ENCODE measurements around the gene DCLK2.

DCLK2 gene

GRCh38 chr4:150082241-150082640, 4.0 kb downstream of the DCLK2 start:
- no peaks in the 10 kb centered on the region for H3K9me2 ChIP-seq (ENCODE audit: low read depth, low read length)

DNA sequence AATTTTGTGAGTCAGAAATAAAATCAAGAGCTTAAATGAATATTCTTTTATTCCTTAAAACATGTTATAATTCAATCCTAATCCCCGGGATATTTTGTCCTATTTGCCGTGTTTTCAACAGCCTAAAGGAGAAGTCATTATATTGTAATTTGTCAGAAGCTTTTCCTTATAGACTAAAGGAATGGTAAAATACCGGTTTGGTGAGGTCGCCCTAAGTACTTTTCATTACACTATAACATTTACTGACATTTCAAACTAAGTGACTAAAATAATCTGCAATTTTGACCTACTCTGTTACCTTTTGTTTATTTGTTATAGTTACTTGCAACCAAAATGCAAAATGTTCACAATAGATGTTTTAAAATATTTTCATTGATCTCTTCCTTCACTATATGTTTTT, 8.8 kb downstream of the DCLK2 start:
- Histone ChIP-seq H3K9me3 (ENCODE audit: low read length) (no peaks in the 10 kb centered on the region), H3K9ac (ENCODE audit: low read length) (no peak overlapping the region), H3K36me3 (ENCODE audit: insufficient read depth, low read length) (no peaks in the 10 kb centered on the region), H3K4me1 (ENCODE audit: insufficient read depth, low read length, severe bottlenecking) (no peaks in the 10 kb centered on the region), H3K4me3 (ENCODE audit: low read depth, low read length, poor library complexity, severe bottlenecking) (no peak overlapping the region), H3K27me3 (ENCODE audit: insufficient read depth, low read length) (no peaks in the 10 kb centered on the region), H3K9me2 (ENCODE audit: low read depth, low read length) (no peaks in the 10 kb centered on the region), H4K20me1 (ENCODE audit: insufficient read depth, low read length) (no peaks in the 10 kb centered on the region), H2AFZ (ENCODE audit: low read length) (no peak overlapping the region), H3K4me2 (ENCODE audit: low read length) (no peak overlapping the region), H3K79me2 (ENCODE audit: insufficient read depth, low read length) (no peaks in the 10 kb centered on the region), H3K27ac (ENCODE audit: low read depth, low read length, poor library complexity, severe bottlenecking) (no peak overlapping the region), H3F3A (ENCODE audit: insufficient read depth, low read length) (no peaks in the 10 kb centered on the region)
- TF ChIP-seq EZH2 (IDR thresholded peaks at IDR 0.05; ENCODE audit: borderline replicate concordance, low read length): no peak

More at GRCh38 chr4:150082241-150082640, 4.0 kb downstream of the DCLK2 start:
- Histone ChIP-seq H3K36me3 (ENCODE audit: insufficient read depth, low read length) (no peaks in the 10 kb centered on the region), H3K9me3 (ENCODE audit: low read length) (no peaks in the 10 kb centered on the region), H3F3A (ENCODE audit: insufficient read depth, low read length) (no peaks in the 10 kb centered on the region), H3K27ac (ENCODE audit: low read depth, low read length, poor library complexity, severe bottlenecking) (no peak overlapping the region), H3K9ac (ENCODE audit: low read length) (no peak overlapping the region), H3K4me1 (ENCODE audit: insufficient read depth, low read length, severe bottlenecking) (no peaks in the 10 kb centered on the region), H4K20me1 (ENCODE audit: insufficient read depth, low read length) (no peaks in the 10 kb centered on the region), H3K4me3 (ENCODE audit: low read depth, low read length, poor library complexity, severe bottlenecking) (no peak overlapping the region), H3K4me2 (ENCODE audit: low read length) (no peak overlapping the region), H2AFZ (ENCODE audit: low read length) (no peak overlapping the region), H3K79me2 (ENCODE audit: insufficient read depth, low read length) (no peaks in the 10 kb centered on the region), H3K27me3 (ENCODE audit: insufficient read depth, low read length) (no peaks in the 10 kb centered on the region)
- TF ChIP-seq, protein P1, sequence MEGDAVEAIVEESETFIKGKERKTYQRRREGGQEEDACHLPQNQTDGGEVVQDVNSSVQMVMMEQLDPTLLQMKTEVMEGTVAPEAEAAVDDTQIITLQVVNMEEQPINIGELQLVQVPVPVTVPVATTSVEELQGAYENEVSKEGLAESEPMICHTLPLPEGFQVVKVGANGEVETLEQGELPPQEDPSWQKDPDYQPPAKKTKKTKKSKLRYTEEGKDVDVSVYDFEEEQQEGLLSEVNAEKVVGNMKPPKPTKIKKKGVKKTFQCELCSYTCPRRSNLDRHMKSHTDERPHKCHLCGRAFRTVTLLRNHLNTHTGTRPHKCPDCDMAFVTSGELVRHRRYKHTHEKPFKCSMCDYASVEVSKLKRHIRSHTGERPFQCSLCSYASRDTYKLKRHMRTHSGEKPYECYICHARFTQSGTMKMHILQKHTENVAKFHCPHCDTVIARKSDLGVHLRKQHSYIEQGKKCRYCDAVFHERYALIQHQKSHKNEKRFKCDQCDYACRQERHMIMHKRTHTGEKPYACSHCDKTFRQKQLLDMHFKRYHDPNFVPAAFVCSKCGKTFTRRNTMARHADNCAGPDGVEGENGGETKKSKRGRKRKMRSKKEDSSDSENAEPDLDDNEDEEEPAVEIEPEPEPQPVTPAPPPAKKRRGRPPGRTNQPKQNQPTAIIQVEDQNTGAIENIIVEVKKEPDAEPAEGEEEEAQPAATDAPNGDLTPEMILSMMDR (IDR thresholded peaks at IDR 0.05; ENCODE audit: low read length): no peak
- no peak for TF ChIP-seq EZH2 (IDR thresholded peaks at IDR 0.05; ENCODE audit: borderline replicate concordance, low read length)

DNA sequence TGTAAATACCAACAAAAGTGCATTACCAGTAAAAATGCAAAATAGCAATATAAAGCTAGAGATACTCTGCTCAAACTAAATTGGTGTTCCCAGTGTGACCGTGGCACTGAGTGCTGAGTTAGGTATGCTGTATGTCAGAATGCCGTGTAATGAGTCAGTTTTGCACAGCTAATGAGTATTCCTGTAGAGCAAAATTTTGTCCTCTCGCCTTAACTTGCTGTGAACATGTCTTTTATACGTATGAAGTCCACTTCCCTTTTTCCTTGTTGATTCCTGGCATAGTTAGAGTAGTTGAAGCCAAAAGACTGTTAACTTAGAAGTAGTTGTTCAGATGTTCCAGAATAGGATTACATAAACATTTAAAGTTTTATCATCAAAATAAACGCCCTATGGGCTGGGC, 11.5 kb downstream of the DCLK2 start:
- Histone ChIP-seq H3F3A (ENCODE audit: insufficient read depth, low read length) (no peaks in the 10 kb centered on the region), H3K27me3 (ENCODE audit: insufficient read depth, low read length) (no peaks in the 10 kb centered on the region), H4K20me1 (ENCODE audit: insufficient read depth, low read length) (no peaks in the 10 kb centered on the region), H3K4me2 (ENCODE audit: low read length) (no peak overlapping the region), H3K4me3 (ENCODE audit: low read depth, low read length, poor library complexity, severe bottlenecking) (no peak overlapping the region), H3K9ac (ENCODE audit: low read length) (no peak overlapping the region), H3K4me1 (ENCODE audit: insufficient read depth, low read length, severe bottlenecking) (no peaks in the 10 kb centered on the region), H3K79me2 (ENCODE audit: insufficient read depth, low read length) (no peaks in the 10 kb centered on the region), H3K9me3 (ENCODE audit: low read length) (no peaks in the 10 kb centered on the region), H3K36me3 (ENCODE audit: insufficient read depth, low read length) (no peaks in the 10 kb centered on the region), H3K27ac (ENCODE audit: low read depth, low read length, poor library complexity, severe bottlenecking) (no peak overlapping the region), H3K9me2 (ENCODE audit: low read depth, low read length) (no peaks in the 10 kb centered on the region), H2AFZ (ENCODE audit: low read length) (no peak overlapping the region)
- no peak for TF ChIP-seq EZH2 (IDR thresholded peaks at IDR 0.05; ENCODE audit: borderline replicate concordance, low read length)
- TF ChIP-seq, protein P1 (IDR thresholded peaks at IDR 0.05; ENCODE audit: low read length): no peak

- Histone ChIP-seq H4K20me1 (ENCODE audit: insufficient read depth, low read length) (no peaks in the 10 kb centered on the region), H3K9me3 (ENCODE audit: low read length) (no peaks in the 10 kb centered on the region), H3K9ac (ENCODE audit: low read length) (no peak overlapping the region), H2AFZ (ENCODE audit: low read length) (no peak overlapping the region), H3K4me1 (ENCODE audit: insufficient read depth, low read length, severe bottlenecking) (no peaks in the 10 kb centered on the region), H3K4me3 (ENCODE audit: low read depth, low read length, poor library complexity, severe bottlenecking) (no peak overlapping the region), H3K27me3 (ENCODE audit: insufficient read depth, low read length) (no peaks in the 10 kb centered on the region), H3K79me2 (ENCODE audit: insufficient read depth, low read length) (no peaks in the 10 kb centered on the region), H3F3A (ENCODE audit: insufficient read depth, low read length) (no peaks in the 10 kb centered on the region), H3K9me2 (ENCODE audit: low read depth, low read length) (no peaks in the 10 kb centered on the region), H3K27ac (ENCODE audit: low read depth, low read length, poor library complexity, severe bottlenecking) (no peak overlapping the region), H3K36me3 (ENCODE audit: insufficient read depth, low read length) (no peaks in the 10 kb centered on the region), H3K4me2 (ENCODE audit: low read length) (no peak overlapping the region)
- TF ChIP-seq EZH2 (IDR thresholded peaks at IDR 0.05; ENCODE audit: borderline replicate concordance, low read length): no peak
- TF ChIP-seq, protein P1 (IDR thresholded peaks at IDR 0.05; ENCODE audit: low read length): no peak
These were observed 12.6 kb downstream of the DCLK2 start for GRCh38 chr4:150090836-150091235.

All from OCI-LY1 (cell line).